AG04450 (cell line): ENCODE data around the gene LHFPL6. TPM values are rescaled to one million over a fixed set of nuclear protein-coding genes. Genes with fewer than 3 reads are reported as not detected.

Experiments
- CTCF ChIA-PET: fragments of 300-600, 350-600 bp; formaldehyde crosslinking; extraction: SDS; loops from one replicate; lab custom pipeline; 2022; ENCODE audit warnings: antibody characterized with exemption, inconsistent platforms; lab: Charles Lee
- POLR2A ChIA-PET: fragments of 350-600 bp; formaldehyde crosslinking; extraction: SDS; loops from one replicate; lab custom pipeline; 2021; ENCODE audit warnings: antibody characterized with exemption, inconsistent platforms; lab: Yijun Ruan, JAX
- DNase-seq: peaks from one replicate; pipeline ENCODE4 v3.0.0-alpha.2; 2011; ENCODE audit warnings: low read depth, low spot score
- H3K27ac ChIP-seq: one replicate; pipeline ENCODE4 v1.5.1; 2012; ENCODE audit warnings: low read depth, low read length, control low read depth
- H3K27me3 ChIP-seq: one replicate; pipeline ENCODE4 v1.6.0; 2012; ENCODE audit warnings: low read length; ENCODE audit not compliant: control insufficient read depth, insufficient read depth
- H3K4me3 ChIP-seq: 2 replicates; pipeline ENCODE4 v1.5.1; 2011; ENCODE audit warnings: mild to moderate bottlenecking, low read depth, low read length, control low read depth
- H3K9me3 ChIP-seq: 2 replicates; pipeline ENCODE4 v1.5.1; 2012; ENCODE audit warnings: low read length; ENCODE audit not compliant: control insufficient read depth, insufficient read depth
- CTCF ChIP-seq: IDR thresholded peaks from 2 replicates; pipeline ENCODE4 v1.5.1; 2011; ENCODE audit warnings: low read depth, low read length, control low read depth, inconsistent platforms
- polyA plus RNA-seq: library from polyadenylated mRNA; depleted of rRNA; stranded (reverse); fragments of >200 nt; gene quantifications from 2 replicates; pipeline ENCODE4 v1.2.3, GENCODE V29; 2011

LHFPL6 gene
- polyA plus RNA-seq, 1 experiment = 40.3 TPM

- no peak overlapping the region for H3K27ac ChIP-seq
- no peaks in the 10 kb centered on the region for H3K27me3 ChIP-seq
- no peaks in the 10 kb centered on the region for H3K9me3 ChIP-seq
- POLR2A ChIA-PET = no interaction called here
- DNase-seq = no peak
- CTCF ChIA-PET = no interaction called here
- H3K4me3 ChIP-seq = no peak overlapping the region
- no peak for TF ChIP-seq CTCF
Observed at GRCh38 chr13:39457274-39457673, 145.7 kb downstream of the LHFPL6 start.

GRCh38 chr13:39455521-39456175 lies 147.3 kb downstream of the LHFPL6 start:
- TF ChIP-seq CTCF = no peak
- ChIA-PET CTCF (interaction anchor here (0.7 kb wide), 1 partner anchor 1069 kb away, joined by 5 read pairs; no protein-coding TSS in a partner anchor), POLR2A (no interaction called here)
- Histone ChIP-seq H3K9me3 (no peaks in the 10 kb centered on the region), H3K27ac (no peak overlapping the region), H3K27me3 (no peaks in the 10 kb centered on the region), H3K4me3 (no peak overlapping the region)
- no peak for DNase-seq

GRCh38 chr13:39452834-39453233 lies 150.2 kb downstream of the LHFPL6 start:
- no peak overlapping the region for H3K4me3 ChIP-seq
- POLR2A ChIA-PET = interaction anchor here (0.7 kb wide), 1 partner anchor 160 kb away, joined by 3 read pairs; no protein-coding TSS in a partner anchor
- H3K9me3 ChIP-seq = no peaks in the 10 kb centered on the region
- TF ChIP-seq CTCF = no peak
- CTCF ChIA-PET = no interaction called here
- H3K27ac ChIP-seq = no peak overlapping the region
- no peak for DNase-seq
- H3K27me3 ChIP-seq = no peaks in the 10 kb centered on the region

GRCh38 chr13:39452417-39452816 lies 150.6 kb downstream of the LHFPL6 start:
- DNase-seq = no peak
- ChIA-PET CTCF (interaction anchor here (1.5 to 3.6 kb wide), 3 partner anchors 35 to 160 kb away, joined by 4 to 10 read pairs (median 7); no protein-coding TSS in a partner anchor), POLR2A (interaction anchor here (0.7 kb wide), 1 partner anchor 160 kb away, joined by 3 read pairs; no protein-coding TSS in a partner anchor)

More at GRCh38 chr13:39452417-39452816, 150.6 kb downstream of the LHFPL6 start:
- TF ChIP-seq CTCF = no peak
- Histone ChIP-seq H3K27me3 (no peaks in the 10 kb centered on the region), H3K9me3 (no peaks in the 10 kb centered on the region), H3K4me3 (no peak overlapping the region), H3K27ac (no peak overlapping the region)
